SK-N-SH (cell line): Measurements from ENCODE around the gene ZNF438.

ENCODE experiments used
- MXI1 ChIP-seq: IDR thresholded peaks from 2 replicates; pipeline ENCODE4 v1.6.1; 2012; ENCODE audit warnings: mild to moderate bottlenecking, low read depth, low read length, improper control_type of control experiment
- NFIC ChIP-seq: IDR thresholded peaks from 2 replicates; pipeline ENCODE4 v1.4.0; 2012; ENCODE audit warnings: borderline replicate concordance
- POLR2AphosphoS5 ChIP-seq: IDR thresholded peaks from 2 replicates; pipeline ENCODE4 v1.6.1; 2012; ENCODE audit warnings: low read depth, low read length
- RAD21 ChIP-seq: IDR thresholded peaks from 2 replicates; pipeline ENCODE4 v1.6.1; 2012; ENCODE audit warnings: mild to moderate bottlenecking, low read length
- RFX5 ChIP-seq: IDR thresholded peaks from 2 replicates; pipeline ENCODE4 v1.6.1; 2012; ENCODE audit warnings: mild to moderate bottlenecking, improper control_type of control experiment, low read length
- RXRA ChIP-seq: IDR thresholded peaks from 2 replicates; pipeline ENCODE4 v1.4.0; 2012; ENCODE audit warnings: low read depth, mild to moderate bottlenecking, borderline replicate concordance
- SMC3 ChIP-seq: IDR thresholded peaks from 2 replicates; pipeline ENCODE4 v1.6.1; 2012; ENCODE audit warnings: low read depth, low read length, improper control_type of control experiment
- TAF1 ChIP-seq: IDR thresholded peaks from 2 replicates; pipeline ENCODE4 v1.6.1; 2012; ENCODE audit warnings: low read depth, mild to moderate bottlenecking, low read length, moderate library complexity, borderline replicate concordance
- YY1 ChIP-seq: IDR thresholded peaks from 2 replicates; pipeline ENCODE4 v1.4.0; 2012; ENCODE audit warnings: low read depth, mild to moderate bottlenecking
- TF ChIP-seq, protein P1 (sequence below): fragments of 200-600 bp; sonication (generic); IDR thresholded peaks from 2 replicates; pipeline ENCODE4 v1.6.1; 2017; ENCODE audit warnings: antibody characterized with exemption, mild to moderate bottlenecking, moderate library complexity
- TF ChIP-seq, protein P2 (sequence below): IDR thresholded peaks from 2 replicates; pipeline ENCODE4 v1.4.0; 2012; ENCODE audit warnings: low read depth, borderline replicate concordance
- TF ChIP-seq, protein P3 (sequence below): IDR thresholded peaks from 2 replicates; pipeline ENCODE4 v1.4.0; 2012; ENCODE audit warnings: low read depth

DNA sequence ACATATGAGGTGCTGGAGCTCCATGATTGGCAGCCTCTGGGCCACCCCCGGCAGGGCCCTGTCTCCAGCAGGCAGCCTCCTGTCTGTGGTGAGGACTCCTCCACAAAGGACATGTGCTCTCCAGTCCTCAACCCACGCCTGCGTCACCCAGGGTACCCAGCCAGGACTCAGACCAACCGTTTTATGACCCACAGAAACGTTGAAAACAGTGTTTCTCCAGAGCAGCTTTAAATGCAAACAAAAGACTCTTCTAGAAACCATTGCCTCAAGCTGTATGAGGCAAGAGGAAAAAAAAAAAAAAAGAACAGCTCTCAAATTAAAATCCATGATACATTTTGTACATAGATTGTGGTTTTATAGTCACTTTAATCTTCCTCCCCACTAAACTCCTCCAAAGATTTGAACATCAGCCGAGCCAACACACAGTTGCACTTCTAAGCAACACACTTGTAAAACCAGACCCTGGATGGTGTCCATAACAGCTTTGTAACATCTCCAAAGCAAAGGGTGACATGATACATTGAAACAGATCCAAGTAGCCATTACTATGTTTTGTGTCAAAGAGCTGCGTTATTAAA, 227.1 kb downstream of the ZNF438 start:
- TF ChIP-seq, protein P1, sequence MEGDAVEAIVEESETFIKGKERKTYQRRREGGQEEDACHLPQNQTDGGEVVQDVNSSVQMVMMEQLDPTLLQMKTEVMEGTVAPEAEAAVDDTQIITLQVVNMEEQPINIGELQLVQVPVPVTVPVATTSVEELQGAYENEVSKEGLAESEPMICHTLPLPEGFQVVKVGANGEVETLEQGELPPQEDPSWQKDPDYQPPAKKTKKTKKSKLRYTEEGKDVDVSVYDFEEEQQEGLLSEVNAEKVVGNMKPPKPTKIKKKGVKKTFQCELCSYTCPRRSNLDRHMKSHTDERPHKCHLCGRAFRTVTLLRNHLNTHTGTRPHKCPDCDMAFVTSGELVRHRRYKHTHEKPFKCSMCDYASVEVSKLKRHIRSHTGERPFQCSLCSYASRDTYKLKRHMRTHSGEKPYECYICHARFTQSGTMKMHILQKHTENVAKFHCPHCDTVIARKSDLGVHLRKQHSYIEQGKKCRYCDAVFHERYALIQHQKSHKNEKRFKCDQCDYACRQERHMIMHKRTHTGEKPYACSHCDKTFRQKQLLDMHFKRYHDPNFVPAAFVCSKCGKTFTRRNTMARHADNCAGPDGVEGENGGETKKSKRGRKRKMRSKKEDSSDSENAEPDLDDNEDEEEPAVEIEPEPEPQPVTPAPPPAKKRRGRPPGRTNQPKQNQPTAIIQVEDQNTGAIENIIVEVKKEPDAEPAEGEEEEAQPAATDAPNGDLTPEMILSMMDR: no peak
- no peak for TF ChIP-seq POLR2AphosphoS5
- no peak for TF ChIP-seq RXRA
- no peak for TF ChIP-seq TAF1
- TF ChIP-seq RAD21: no peak
- no peak for TF ChIP-seq MXI1
- TF ChIP-seq RFX5: no peak
- TF ChIP-seq, protein P2, sequence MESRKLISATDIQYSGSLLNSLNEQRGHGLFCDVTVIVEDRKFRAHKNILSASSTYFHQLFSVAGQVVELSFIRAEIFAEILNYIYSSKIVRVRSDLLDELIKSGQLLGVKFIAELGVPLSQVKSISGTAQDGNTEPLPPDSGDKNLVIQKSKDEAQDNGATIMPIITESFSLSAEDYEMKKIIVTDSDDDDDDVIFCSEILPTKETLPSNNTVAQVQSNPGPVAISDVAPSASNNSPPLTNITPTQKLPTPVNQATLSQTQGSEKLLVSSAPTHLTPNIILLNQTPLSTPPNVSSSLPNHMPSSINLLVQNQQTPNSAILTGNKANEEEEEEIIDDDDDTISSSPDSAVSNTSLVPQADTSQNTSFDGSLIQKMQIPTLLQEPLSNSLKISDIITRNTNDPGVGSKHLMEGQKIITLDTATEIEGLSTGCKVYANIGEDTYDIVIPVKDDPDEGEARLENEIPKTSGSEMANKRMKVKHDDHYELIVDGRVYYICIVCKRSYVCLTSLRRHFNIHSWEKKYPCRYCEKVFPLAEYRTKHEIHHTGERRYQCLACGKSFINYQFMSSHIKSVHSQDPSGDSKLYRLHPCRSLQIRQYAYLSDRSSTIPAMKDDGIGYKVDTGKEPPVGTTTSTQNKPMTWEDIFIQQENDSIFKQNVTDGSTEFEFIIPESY: no peak
- TF ChIP-seq YY1: no peak
- TF ChIP-seq NFIC: no peak
- TF ChIP-seq, protein P3, sequence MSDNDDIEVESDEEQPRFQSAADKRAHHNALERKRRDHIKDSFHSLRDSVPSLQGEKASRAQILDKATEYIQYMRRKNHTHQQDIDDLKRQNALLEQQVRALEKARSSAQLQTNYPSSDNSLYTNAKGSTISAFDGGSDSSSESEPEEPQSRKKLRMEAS: no peak
- no peak for TF ChIP-seq SMC3
